ENCODE results near the gene ADGRE3.

GRCh38 chr19:14674764-14675163, at the start of gene ADGRE3:
- TF ChIP-seq, protein P1, sequence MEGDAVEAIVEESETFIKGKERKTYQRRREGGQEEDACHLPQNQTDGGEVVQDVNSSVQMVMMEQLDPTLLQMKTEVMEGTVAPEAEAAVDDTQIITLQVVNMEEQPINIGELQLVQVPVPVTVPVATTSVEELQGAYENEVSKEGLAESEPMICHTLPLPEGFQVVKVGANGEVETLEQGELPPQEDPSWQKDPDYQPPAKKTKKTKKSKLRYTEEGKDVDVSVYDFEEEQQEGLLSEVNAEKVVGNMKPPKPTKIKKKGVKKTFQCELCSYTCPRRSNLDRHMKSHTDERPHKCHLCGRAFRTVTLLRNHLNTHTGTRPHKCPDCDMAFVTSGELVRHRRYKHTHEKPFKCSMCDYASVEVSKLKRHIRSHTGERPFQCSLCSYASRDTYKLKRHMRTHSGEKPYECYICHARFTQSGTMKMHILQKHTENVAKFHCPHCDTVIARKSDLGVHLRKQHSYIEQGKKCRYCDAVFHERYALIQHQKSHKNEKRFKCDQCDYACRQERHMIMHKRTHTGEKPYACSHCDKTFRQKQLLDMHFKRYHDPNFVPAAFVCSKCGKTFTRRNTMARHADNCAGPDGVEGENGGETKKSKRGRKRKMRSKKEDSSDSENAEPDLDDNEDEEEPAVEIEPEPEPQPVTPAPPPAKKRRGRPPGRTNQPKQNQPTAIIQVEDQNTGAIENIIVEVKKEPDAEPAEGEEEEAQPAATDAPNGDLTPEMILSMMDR (IDR thresholded peaks at IDR 0.05) = no peak
- TF ChIP-seq EZH2 (IDR thresholded peaks at IDR 0.05; ENCODE audit: borderline replicate concordance, insufficient read depth, low read depth, low read length, poor library complexity, severe bottlenecking) = no peak
